LNCAP (cell line): ENCODE data around the gene AMN1.

ENCODE experiments used
- CTCF ChIP-seq: fragments of 450-650 bp; IDR thresholded peaks from 2 replicates; pipeline ENCODE4 v1.5.1; 2017; ENCODE audit warnings: mild to moderate bottlenecking

The AMN1 gene

GRCh38 chr12:31710021-31710818 is 18.6 kb downstream of the AMN1 start:
- no peak for TF ChIP-seq CTCF

GRCh38 chr12:31705621-31706020 is 23.2 kb downstream of the AMN1 start:
- TF ChIP-seq CTCF = no peak

- TF ChIP-seq CTCF = no peak
Observed at GRCh38 chr12:31702047-31702446, 26.8 kb downstream of the AMN1 start.

- TF ChIP-seq CTCF = no peak
Observed at GRCh38 chr12:31687101-31687527, 41.7 kb downstream of the AMN1 start.

GRCh38 chr12:31685801-31686200 is 43.0 kb downstream of the AMN1 start:
- TF ChIP-seq CTCF = no peak

- TF ChIP-seq CTCF = peak; percentile 79
Observed at GRCh38 chr12:31682136-31682962, 46.5 kb downstream of the AMN1 start.

- no peak for TF ChIP-seq CTCF
Observed at GRCh38 chr12:31672521-31672920, 56.3 kb downstream of the AMN1 start.
